GM06990 (cell line): ENCODE data around the gene MYH2.
"Not testable (repeated sequence)": the region's sequence is repeated elsewhere in the genome, so short reads cannot be mapped to it uniquely, and the experiment has no call there.

Experiments used
- DNase-seq: peaks from one replicate; pipeline ENCODE4 v3.0.0-alpha.2; 2011; ENCODE audit not compliant: insufficient read length; ENCODE audit errors: extremely low read depth
- H3K27me3 ChIP-seq: replicated peaks from 2 replicates; pipeline ENCODE4 v1.6.0; 2011; ENCODE audit warnings: low read length; ENCODE audit not compliant: control insufficient read depth, insufficient read depth
- H3K36me3 ChIP-seq: 2 replicates; pipeline ENCODE4 v1.5.1; 2011; ENCODE audit warnings: low read length; ENCODE audit not compliant: control insufficient read depth, insufficient read depth
- H3K4me3 ChIP-seq: replicated peaks from 2 replicates; pipeline ENCODE4 v1.5.1; 2011; ENCODE audit warnings: low read depth, mild to moderate bottlenecking, control low read depth, low read length
- CTCF ChIP-seq: IDR thresholded peaks from 2 replicates; pipeline ENCODE4 v1.5.1; 2011; ENCODE audit warnings: low read length, control low read depth, mild to moderate bottlenecking, inconsistent platforms; ENCODE audit not compliant: insufficient read depth, poor library complexity, severe bottlenecking

Gene MYH2

GRCh38 chr17:10556301-10557005, 7.0 kb upstream of the MYH2 start:
- no peaks in the 10 kb centered on the region for H3K36me3 ChIP-seq
- no peak for DNase-seq
- H3K4me3 ChIP-seq, result no peak overlapping the region
- H3K27me3 ChIP-seq, result no peaks in the 10 kb centered on the region
- no peak for TF ChIP-seq CTCF

- no peaks in the 10 kb centered on the region for H3K36me3 ChIP-seq
- DNase-seq, result no peak
- no peak overlapping the region for H3K4me3 ChIP-seq
- TF ChIP-seq CTCF, result no peak
- no peaks in the 10 kb centered on the region for H3K27me3 ChIP-seq
Observed at GRCh38 chr17:10550014-10550413, 556 bp upstream of the MYH2 start.

GRCh38 chr17:10547351-10547750, 2.1 kb downstream of the MYH2 start:
- H3K27me3 ChIP-seq, result no peaks in the 10 kb centered on the region
- TF ChIP-seq CTCF, result no peak
- H3K36me3 ChIP-seq, result no peaks in the 10 kb centered on the region
- DNase-seq, result no peak
- H3K4me3 ChIP-seq, result no peak overlapping the region

- DNase-seq, result not testable (repeated sequence)
Observed at GRCh38 chr17:10543486-10543885, 6.0 kb downstream of the MYH2 start.

GRCh38 chr17:10541179-10541578, 8.3 kb downstream of the MYH2 start:
- not testable (repeated sequence) for DNase-seq, H3K4me3 ChIP-seq, H3K36me3 ChIP-seq, H3K27me3 ChIP-seq

More at GRCh38 chr17:10543486-10543885, 6.0 kb downstream of the MYH2 start:
- not testable (repeated sequence) for H3K27me3 ChIP-seq, H3K36me3 ChIP-seq, H3K4me3 ChIP-seq

- no peaks in the 10 kb centered on the region for H3K36me3 ChIP-seq
- no peaks in the 10 kb centered on the region for H3K27me3 ChIP-seq
- no peak for DNase-seq
- TF ChIP-seq CTCF, result no peak
- no peak overlapping the region for H3K4me3 ChIP-seq
Observed at GRCh38 chr17:10532026-10532425, 17.4 kb downstream of the MYH2 start.

- TF ChIP-seq CTCF, result no peak
- DNase-seq, result no peak
- H3K4me3 ChIP-seq, result no peak overlapping the region
- no peaks in the 10 kb centered on the region for H3K27me3 ChIP-seq
- no peaks in the 10 kb centered on the region for H3K36me3 ChIP-seq
Observed at GRCh38 chr17:10527419-10527818, 22.0 kb downstream of the MYH2 start.
